ENCODE data around the gene FNBP1. TPM values are rescaled to one million over a fixed set of nuclear protein-coding genes. Genes with fewer than 3 reads are reported as not detected.
"Not testable (repeated sequence)": the region's sequence is repeated elsewhere in the genome, so short reads cannot be mapped to it uniquely, and the experiment has no call there.

The FNBP1 gene
- total RNA-seq, 1 donor from 2014 or later = 38.2 TPM

- no peak for DNase-seq
These were observed 48.1 kb downstream of the FNBP1 start for GRCh38 chr9:129994882-129995281.

- DNase-seq = not testable (repeated sequence)
These were observed 51.9 kb downstream of the FNBP1 start for GRCh38 chr9:129991139-129991538.

- no peak for DNase-seq
These were observed 52.5 kb downstream of the FNBP1 start for GRCh38 chr9:129990269-129991010.

GRCh38 chr9:129989740-129990139 lies 53.2 kb downstream of the FNBP1 start:
- no peak for DNase-seq

GRCh38 chr9:129989362-129989708 lies 53.7 kb downstream of the FNBP1 start:
- DNase-seq = no peak

GRCh38 chr9:129988607-129989361 lies 54.2 kb downstream of the FNBP1 start:
- no peak for DNase-seq

GRCh38 chr9:129987941-129988340 lies 55.0 kb downstream of the FNBP1 start:
- no peak for DNase-seq

- DNase-seq = no peak
These were observed 55.9 kb downstream of the FNBP1 start for GRCh38 chr9:129987047-129987446.

GRCh38 chr9:129984589-129984988 lies 58.4 kb downstream of the FNBP1 start:
- DNase-seq = not testable (repeated sequence)

- DNase-seq = no peak
These were observed 59.1 kb downstream of the FNBP1 start for GRCh38 chr9:129983891-129984290.

GRCh38 chr9:129981180-129981907 lies 61.6 kb downstream of the FNBP1 start:
- DNase-seq = no peak

GRCh38 chr9:129980224-129980623 lies 62.8 kb downstream of the FNBP1 start:
- DNase-seq = not testable (repeated sequence)

- DNase-seq = no peak
These were observed 63.8 kb downstream of the FNBP1 start for GRCh38 chr9:129979071-129979745.

- DNase-seq = no peak
These were observed 70.2 kb downstream of the FNBP1 start for GRCh38 chr9:129972816-129973215.

GRCh38 chr9:129968690-129969485 lies 74.1 kb downstream of the FNBP1 start:
- DNase-seq = peak; percentile 87

GRCh38 chr9:129964901-129965734 lies 77.9 kb downstream of the FNBP1 start:
- DNase-seq = peak; percentile 57

GRCh38 chr9:129962889-129963703 lies 79.9 kb downstream of the FNBP1 start:
- peak; percentile 59 for DNase-seq

GRCh38 chr9:129962451-129962864 lies 80.5 kb downstream of the FNBP1 start:
- DNase-seq = no peak

GRCh38 chr9:129958796-129959195 lies 84.2 kb downstream of the FNBP1 start:
- DNase-seq = no peak
